ENCODE data around the gene RABGAP1.

- TF ChIP-seq, protein P1, sequence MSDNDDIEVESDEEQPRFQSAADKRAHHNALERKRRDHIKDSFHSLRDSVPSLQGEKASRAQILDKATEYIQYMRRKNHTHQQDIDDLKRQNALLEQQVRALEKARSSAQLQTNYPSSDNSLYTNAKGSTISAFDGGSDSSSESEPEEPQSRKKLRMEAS (IDR thresholded peaks at IDR 0.05), result no peak
- TF ChIP-seq, protein P2, sequence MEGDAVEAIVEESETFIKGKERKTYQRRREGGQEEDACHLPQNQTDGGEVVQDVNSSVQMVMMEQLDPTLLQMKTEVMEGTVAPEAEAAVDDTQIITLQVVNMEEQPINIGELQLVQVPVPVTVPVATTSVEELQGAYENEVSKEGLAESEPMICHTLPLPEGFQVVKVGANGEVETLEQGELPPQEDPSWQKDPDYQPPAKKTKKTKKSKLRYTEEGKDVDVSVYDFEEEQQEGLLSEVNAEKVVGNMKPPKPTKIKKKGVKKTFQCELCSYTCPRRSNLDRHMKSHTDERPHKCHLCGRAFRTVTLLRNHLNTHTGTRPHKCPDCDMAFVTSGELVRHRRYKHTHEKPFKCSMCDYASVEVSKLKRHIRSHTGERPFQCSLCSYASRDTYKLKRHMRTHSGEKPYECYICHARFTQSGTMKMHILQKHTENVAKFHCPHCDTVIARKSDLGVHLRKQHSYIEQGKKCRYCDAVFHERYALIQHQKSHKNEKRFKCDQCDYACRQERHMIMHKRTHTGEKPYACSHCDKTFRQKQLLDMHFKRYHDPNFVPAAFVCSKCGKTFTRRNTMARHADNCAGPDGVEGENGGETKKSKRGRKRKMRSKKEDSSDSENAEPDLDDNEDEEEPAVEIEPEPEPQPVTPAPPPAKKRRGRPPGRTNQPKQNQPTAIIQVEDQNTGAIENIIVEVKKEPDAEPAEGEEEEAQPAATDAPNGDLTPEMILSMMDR (IDR thresholded peaks at IDR 0.05; ENCODE audit: low read depth, low read length, missing input control), result no peak
- TF ChIP-seq ZBTB33 (IDR thresholded peaks at IDR 0.05) (no peak), SP1 (IDR thresholded peaks at IDR 0.05) (no peak), JUND (IDR thresholded peaks at IDR 0.05) (no peak), RAD21 (IDR thresholded peaks at IDR 0.05) (no peak), FOXA1 (IDR thresholded peaks at IDR 0.05) (no peak), YY1 (IDR thresholded peaks at IDR 0.05) (no peak), REST (IDR thresholded peaks at IDR 0.05) (no peak), TAF1 (conservative IDR thresholded peaks at IDR 0.05) (no peak), NR2F2 (IDR thresholded peaks at IDR 0.05) (no peak), ATF3 (IDR thresholded peaks at IDR 0.05) (no peak)
These were observed 85.6 kb downstream of the RABGAP1 start for GRCh38 chr9:123026425-123026824.
